Fibroblast of lung (primary cell): ENCODE data around the gene BBS1. TPM values are rescaled to one million over a fixed set of nuclear protein-coding genes. Genes with fewer than 3 reads are reported as not detected.

ENCODE experiments used
- DNase-seq, 2 donors: peaks; one replicate each; pipeline versions ENCODE4 v3.0.0 to v3.0.0-alpha.2; 2010; ENCODE audit warnings: low read depth in 2 of 2
- H2AFZ ChIP-seq: 2 replicates; pipeline ENCODE4 v1.5.1; 2012; ENCODE audit warnings: low read length, control low read depth, inconsistent platforms
- H3K27ac ChIP-seq: 2 replicates; pipeline ENCODE4 v1.5.1; 2011; ENCODE audit warnings: low read length, control low read depth; ENCODE audit not compliant: insufficient read depth
- H3K27me3 ChIP-seq: 2 replicates; pipeline ENCODE4 v1.5.1; 2011; ENCODE audit warnings: mild to moderate bottlenecking, low read length; ENCODE audit not compliant: control insufficient read depth, insufficient read depth
- H3K36me3 ChIP-seq: 2 replicates; pipeline ENCODE4 v1.5.1; 2011; ENCODE audit warnings: low read length; ENCODE audit not compliant: control insufficient read depth, insufficient read depth
- H3K4me1 ChIP-seq: 2 replicates; pipeline ENCODE4 v1.5.1; 2011; ENCODE audit warnings: low read length; ENCODE audit not compliant: control insufficient read depth, insufficient read depth; ENCODE audit errors: extremely low read depth
- H3K4me2 ChIP-seq: 2 replicates; pipeline ENCODE4 v1.5.1; 2011; ENCODE audit warnings: low read length, control low read depth; ENCODE audit not compliant: insufficient read depth; ENCODE audit errors: extremely low read depth
- H3K4me3 ChIP-seq, 4 experiments: fragments of 200-600 bp in 1 of 4; sonication (generic) in 1 of 4; replicated peaks in 1 of 4; 2 replicates each; pipeline ENCODE4 v1.5.1; 2011 to 2016; ENCODE audit warnings: low read length in 4 of 4, low read depth in 3 of 4, mild to moderate bottlenecking in 3 of 4, control low read depth in 2 of 4, inconsistent platforms in 1 of 4, mixed read lengths in 1 of 4; ENCODE audit not compliant: insufficient read depth in 1 of 4; ENCODE audit errors: control extremely low read depth in 1 of 4
- H3K79me2 ChIP-seq: 2 replicates; pipeline ENCODE4 v1.5.1; 2012; ENCODE audit warnings: mild to moderate bottlenecking, low read length, inconsistent platforms; ENCODE audit not compliant: control insufficient read depth, insufficient read depth
- H3K9ac ChIP-seq: 2 replicates; pipeline ENCODE4 v1.5.1; 2011; ENCODE audit warnings: mild to moderate bottlenecking, low read length, control low read depth; ENCODE audit not compliant: insufficient read depth
- H3K9me3 ChIP-seq: 2 replicates; pipeline ENCODE4 v1.5.1; 2012; ENCODE audit warnings: low read depth, low read length; ENCODE audit not compliant: control insufficient read depth, insufficient read depth
- H4K20me1 ChIP-seq: 2 replicates; pipeline ENCODE4 v1.5.1; 2011; ENCODE audit warnings: low read length; ENCODE audit not compliant: control insufficient read depth, insufficient read depth; ENCODE audit errors: extremely low read depth
- CTCF ChIP-seq, 2 donors: IDR thresholded peaks in 1 of 2; conservative IDR thresholded peaks in 1 of 2; 1 replicate in 1 of 2; 2 replicates in 1 of 2; pipeline ENCODE4 v1.5.1; 2011 to 2012; ENCODE audit warnings: low read length in 2 of 2, control low read depth in 1 of 2, inconsistent platforms in 1 of 2, low read depth in 1 of 2, mild to moderate bottlenecking in 1 of 2
- EZH2 ChIP-seq: IDR thresholded peaks from 2 replicates; pipeline ENCODE4 v1.5.1; 2012; ENCODE audit warnings: low read length, control low read depth, mild to moderate bottlenecking; ENCODE audit errors: missing control alignments
- polyA plus RNA-seq, 2 donors: library from polyadenylated mRNA; depleted of rRNA in 1 of 2; stranded (reverse) in 1 of 2; unstranded in 1 of 2; fragments of >200 nt; gene quantifications; 2 replicates each; pipeline ENCODE4 v1.2.1, GENCODE V29; 2011 to 2012; ENCODE audit warnings: missing spikeins in 1 of 2
- total RNA-seq: library from RNA; depleted of rRNA; stranded (reverse); fragments of >200 nt; gene quantifications from 2 replicates; pipeline ENCODE4 v1.2.1, GENCODE V29; 2014

BBS1 gene
- total and polyA plus RNA-seq, 2 donors (not counting 1 experiment from before 2014, with no cell fraction given): 16.5 to 20.5 TPM

DNA sequence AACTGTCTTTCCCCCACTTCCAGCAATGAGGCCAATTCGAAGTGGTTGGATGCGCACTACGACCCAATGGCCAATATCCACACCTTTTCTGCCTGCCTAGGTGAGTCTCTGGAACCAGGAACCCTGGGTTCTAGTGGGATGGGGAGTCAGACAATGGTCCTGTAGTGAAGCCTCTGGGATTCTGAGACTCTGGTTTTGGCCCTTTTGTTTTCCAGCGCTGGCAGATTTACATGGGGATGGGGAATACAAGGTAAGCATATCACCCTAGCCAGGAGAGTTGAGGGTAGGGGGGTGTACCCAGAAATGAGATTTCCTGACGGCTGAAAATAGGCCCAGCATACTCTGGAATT is 530 bp downstream of the BBS1 start:
- Histone ChIP-seq H2AFZ (peak overlapping the region; percentile 82), H3K9ac (peak overlapping the region; percentile 65), H3K4me3 (peak overlapping the region; percentile 66 to 94 (median 82)), H3K4me2 (peak overlapping the region; percentile 96), H3K36me3 (peaks cover 2% of the 10 kb centered on the region), H3K27ac (peak overlapping the region; percentile 61), H3K4me1 (no peaks in the 10 kb centered on the region), H3K27me3 (no peaks in the 10 kb centered on the region), H3K9me3 (no peaks in the 10 kb centered on the region), H4K20me1 (no peaks in the 10 kb centered on the region), H3K79me2 (peaks cover 5% of the 10 kb centered on the region)
- no peak for DNase-seq
- TF ChIP-seq CTCF (conservative IDR thresholded peaks at IDR 0.05 in 1 of 2, IDR thresholded peaks at IDR 0.05 in 1 of 2; ENCODE audit: low read depth in 1 of 2, low read length in 2 of 2) (no peak), EZH2 (no peak)

DNA sequence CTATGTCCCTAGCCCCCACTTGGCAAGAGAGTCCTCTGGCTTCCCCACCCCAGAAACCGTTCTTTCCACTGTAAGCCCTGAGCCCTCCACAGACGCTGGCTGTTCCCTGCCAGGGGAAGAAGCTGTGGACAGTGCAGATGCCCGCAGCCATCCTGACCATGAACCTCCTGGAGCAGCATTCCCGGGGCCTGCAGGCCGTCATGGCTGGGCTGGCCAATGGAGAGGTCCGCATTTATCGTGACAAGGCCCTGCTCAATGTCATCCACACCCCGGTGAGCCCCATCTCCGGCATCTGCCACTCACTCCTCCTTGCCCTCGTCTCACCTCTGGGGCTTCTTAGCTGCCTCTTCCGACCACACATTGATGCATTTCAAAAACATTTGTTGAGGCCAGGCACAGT is 13.2 kb downstream of the BBS1 start:
- Histone ChIP-seq H3K79me2 (no peaks in the 10 kb centered on the region), H3K4me1 (no peaks in the 10 kb centered on the region), H3K4me2 (no peak overlapping the region), H2AFZ (no peak overlapping the region), H4K20me1 (no peaks in the 10 kb centered on the region), H3K36me3 (peaks cover 2% of the 10 kb centered on the region), H3K9ac (no peak overlapping the region), H3K27me3 (no peaks in the 10 kb centered on the region), H3K4me3 (no peak overlapping the region), H3K27ac (no peak overlapping the region), H3K9me3 (no peaks in the 10 kb centered on the region)
- TF ChIP-seq EZH2 (no peak), CTCF (conservative IDR thresholded peaks at IDR 0.05 in 1 of 2, IDR thresholded peaks at IDR 0.05 in 1 of 2; ENCODE audit: low read depth in 1 of 2, low read length in 2 of 2) (no peak)
- no peak for DNase-seq

DNA sequence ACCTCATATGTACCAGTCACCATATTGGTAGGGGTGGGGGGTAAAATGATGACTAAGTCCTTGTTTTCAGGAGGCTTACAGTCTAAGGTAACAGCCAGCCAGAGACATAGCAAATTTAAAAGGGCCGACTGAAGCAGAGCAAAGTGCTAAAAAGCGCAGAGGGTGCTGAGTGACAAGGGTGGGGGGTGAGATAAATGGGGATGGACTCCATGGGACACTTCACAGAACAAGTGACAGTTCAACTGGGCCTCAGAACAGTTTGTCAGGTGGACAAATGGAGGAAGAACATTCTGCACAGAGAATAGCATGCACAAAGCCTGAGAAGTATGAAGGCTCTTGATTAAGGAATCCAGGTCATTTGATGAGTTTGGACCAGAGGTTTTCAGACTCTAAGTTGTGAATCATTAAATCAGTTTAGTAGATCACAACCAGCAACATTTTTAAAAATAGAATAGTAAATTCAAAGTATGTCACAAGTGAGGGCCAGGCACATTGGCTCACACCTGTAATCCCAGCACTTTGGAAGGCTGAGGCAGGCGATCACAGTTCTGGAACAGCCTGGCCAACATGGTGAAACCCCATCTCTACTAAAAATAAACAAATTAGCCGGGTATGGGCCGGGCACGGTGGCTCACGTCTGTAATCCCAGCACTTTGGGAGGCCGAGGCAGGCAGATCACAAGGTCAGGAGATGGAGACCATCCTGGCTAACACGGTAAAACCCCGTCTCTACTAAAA is 14.0 kb downstream of the BBS1 start:
- Histone ChIP-seq H3K27ac (no peak overlapping the region), H3K9ac (no peak overlapping the region), H3K9me3 (no peaks in the 10 kb centered on the region), H3K4me3 (no peak overlapping the region), H3K27me3 (no peaks in the 10 kb centered on the region), H2AFZ (no peak overlapping the region), H3K36me3 (peaks cover under 1% of the 10 kb centered on the region), H4K20me1 (no peaks in the 10 kb centered on the region), H3K4me1 (no peaks in the 10 kb centered on the region), H3K4me2 (no peak overlapping the region), H3K79me2 (no peaks in the 10 kb centered on the region)
- TF ChIP-seq CTCF (conservative IDR thresholded peaks at IDR 0.05 in 1 of 2, IDR thresholded peaks at IDR 0.05 in 1 of 2; ENCODE audit: low read depth in 1 of 2, low read length in 2 of 2) (no peak), EZH2 (no peak)
- DNase-seq: no peak
